K562 (cell line): ENCODE results near the gene SLC2A13. TPM values are rescaled to one million over a fixed set of nuclear protein-coding genes. Genes with fewer than 3 reads are reported as not detected.

Experiments used
- ATAC-seq: fragments of 200-7000 bp; cut with Tn5 transposase; 3 replicates; pipeline ENCODE4 v1.9.1; 2020; ENCODE audit warnings: moderate library complexity
- BruUV-seq: library from RNA; stranded (reverse); fragments of 400-500 nt; replicated peaks from 2 replicates; lab custom pipeline; 2021; lab: Mats Ljungman, UMichigan
- CTCF ChIA-PET: fragments of 300-600 bp; formaldehyde crosslinking; extraction: SDS; loops from one replicate; lab custom pipeline; 2021; ENCODE audit warnings: low intra/inter-chr PET ratio; lab: Yijun Ruan, JAX
- POLR2A ChIA-PET: fragments of 300-600, 350-650 bp; sonication (Branson Sonifier 250); formaldehyde crosslinking; extraction: SDS; loops from one replicate; lab custom pipeline; 2021; ENCODE audit warnings: antibody characterized with exemption, inconsistent platforms; lab: Yijun Ruan, JAX
- DNase-seq, 4 experiments: peaks; one replicate each; pipeline versions ENCODE4 v3.0.0 to v3.0.0-alpha.2; 2011 to 2018; ENCODE audit warnings: low spot score in 3 of 4, mixed read lengths in 3 of 4; ENCODE audit errors: extremely low read depth in 1 of 4
- FAIRE-seq: peaks from 2 replicates; lab custom pipeline; 2011; peaks lifted over from hg19 to GRCh38; lab: Jason Lieb, UNC
- H2AFZ ChIP-seq: 2 replicates; pipeline ENCODE4 v1.6.0; 2011; ENCODE audit warnings: low read depth, low read length, control low read depth, inconsistent platforms
- H3K27ac ChIP-seq: fragments of 200-600 bp; 3 replicates; pipeline ENCODE4 v1.8.0; 2011; ENCODE audit warnings: low read depth, mild to moderate bottlenecking, control low read depth, inconsistent platforms, low read length, moderate library complexity, mixed read lengths; ENCODE audit errors: extremely low read depth
- H3K27me3 ChIP-seq, 2 experiments: fragments of 300-600 bp in 1 of 2; 2 replicates in 1 of 2; 3 replicates in 1 of 2; pipeline versions ENCODE4 v1.6.0 to v1.8.0; 2011; ENCODE audit warnings: inconsistent platforms in 2 of 2, low read length in 2 of 2, mild to moderate bottlenecking in 1 of 2, mixed read lengths in 1 of 2, moderate library complexity in 1 of 2; ENCODE audit not compliant: control insufficient read depth in 2 of 2, insufficient read depth in 2 of 2
- H3K36me3 ChIP-seq: fragments of 300-600 bp; 3 replicates; pipeline ENCODE4 v1.8.0; 2011; ENCODE audit warnings: mild to moderate bottlenecking, low read length, inconsistent platforms; ENCODE audit not compliant: control insufficient read depth, insufficient read depth
- H3K4me1 ChIP-seq, 2 experiments: fragments of 200-600 bp in 1 of 2; replicated peaks in 1 of 2; 2 replicates in 1 of 2; 3 replicates in 1 of 2; pipeline versions ENCODE4 v1.5.1 to v1.8.0; 2011; ENCODE audit warnings: inconsistent platforms in 2 of 2, low read length in 2 of 2, mild to moderate bottlenecking in 1 of 2, mixed read lengths in 1 of 2, moderate library complexity in 1 of 2; ENCODE audit not compliant: control insufficient read depth in 2 of 2, insufficient read depth in 2 of 2
- H3K4me2 ChIP-seq: 2 replicates; pipeline ENCODE4 v1.6.1; 2011; ENCODE audit warnings: low read length, control low read depth, inconsistent platforms, mixed read lengths; ENCODE audit not compliant: insufficient read depth
- H3K4me3 ChIP-seq: fragments of 200-600 bp; sonication (generic), shearing (Covaris generic); 2 replicates; pipeline ENCODE4 v1.5.1; 2016; ENCODE audit warnings: control low read depth, inconsistent platforms
- H3K79me2 ChIP-seq: fragments of 200-600 bp; 3 replicates; pipeline ENCODE4 v1.8.0; 2011; ENCODE audit warnings: low read length, inconsistent platforms; ENCODE audit not compliant: control insufficient read depth, insufficient read depth
- H3K9ac ChIP-seq, 2 experiments: 2 replicates each; pipeline versions ENCODE4 v1.6.0 to v1.6.1; 2011; ENCODE audit warnings: low read depth in 2 of 2, low read length in 2 of 2, control low read depth in 1 of 2, inconsistent platforms in 1 of 2, mild to moderate bottlenecking in 1 of 2, mixed read lengths in 1 of 2; ENCODE audit not compliant: insufficient read depth in 1 of 2
- H3K9me1 ChIP-seq: one replicate; pipeline ENCODE4 v1.6.0; 2011; ENCODE audit warnings: inconsistent platforms, mild to moderate bottlenecking, low read length, moderate library complexity; ENCODE audit not compliant: control insufficient read depth, insufficient read depth
- H3K9me3 ChIP-seq: replicated peaks from 2 replicates; pipeline ENCODE4 v1.5.1; 2011; ENCODE audit warnings: low read depth, low read length, inconsistent platforms; ENCODE audit not compliant: control insufficient read depth, insufficient read depth
- H4K20me1 ChIP-seq: replicated peaks from 2 replicates; pipeline ENCODE4 v1.6.1; 2011; ENCODE audit warnings: low read length, inconsistent platforms, mixed read lengths; ENCODE audit not compliant: control insufficient read depth, insufficient read depth
- FOXM1 ChIP-seq, 2 experiments: fragments of 450-650 bp in 1 of 2; sonication (generic) in 1 of 2; formaldehyde crosslinking in 1 of 2; IDR thresholded peaks; 2 replicates each; pipeline versions ENCODE4 v1.6.1 to v1.9.0; 2017 to 2022; ENCODE audit warnings: low read depth in 2 of 2, mild to moderate bottlenecking in 2 of 2, missing genetic modification reagents in 1 of 2, moderate library complexity in 1 of 2
- MGA ChIP-seq: fragments of 450-650 bp; IDR thresholded peaks from 2 replicates; pipeline ENCODE4 v1.6.1; 2016; ENCODE audit warnings: mild to moderate bottlenecking, moderate library complexity
- RBM14 ChIP-seq: fragments of 200-400 bp; formaldehyde crosslinking; IDR thresholded peaks from 2 replicates; pipeline ENCODE4 v1.6.1; 2018; ENCODE audit warnings: low read depth, mild to moderate bottlenecking, low read length, moderate library complexity, borderline replicate concordance; ENCODE audit not compliant: insufficient read depth
- WGBS: fragments of 100-300 bp; shearing (Covaris generic); methylation state at CpG from one replicate; pipeline ENCODE4 v1.1.6; 2016; ENCODE audit warnings: low coverage, mixed read lengths; ENCODE audit not compliant: insufficient coverage; ENCODE audit errors: missing lambda C conversion rate; 5-methylcytosine and 5-hydroxymethylcytosine counted together
- in situ Hi-C: fragments of 300-500 bp; cut with MboI; formaldehyde crosslinking; loops from 4 replicates; pipeline ENCODE4 v1.15.0; 2018; ENCODE audit warnings: inconsistent platforms, mixed read lengths
- intact Hi-C: fragments of 100-400 bp; cut with micrococcal nuclease; formaldehyde crosslinking; loops from 2 replicates; pipeline ENCODE4 v1.14.2; 2022
- polyA plus RNA-seq, 8 experiments: library from polyadenylated mRNA; depleted of rRNA in 4 of 8; stranded (reverse) in 5 of 8; unstranded in 3 of 8; fragments of >200 nt; fragmentation: Nextera tagmentation in 2 of 8; fragmentation: Illumina TruSeq in 1 of 8; extraction: Ambion mirVana in 2 of 8; extraction: Trizol in 1 of 8; gene quantifications; 2 replicates each; pipeline versions ENCODE4 v1.2.1 to v1.2.3, GENCODE V29; 2011 to 2014; ENCODE audit warnings: inconsistent platforms in 1 of 8, missing spikeins in 1 of 8
- total RNA-seq, 7 experiments: library from RNA; depleted of rRNA in 6 of 7; stranded (reverse); fragments of >200 nt in 6 of 7; fragmentation: Illumina TruSeq in 2 of 7; extraction: Trizol in 2 of 7; gene quantifications; 2 replicates each; pipeline versions ENCODE4 v1.2.1 to v1.2.3, GENCODE V29; 2011 to 2021; ENCODE audit warnings: low replicate concordance in 1 of 7
- TF ChIP-seq, protein P1 (sequence below): fragments of 250-450 bp; sonication (Bioruptor Pico); IDR thresholded peaks from 2 replicates; pipeline ENCODE4 v1.6.1; 2021; ENCODE audit warnings: mild to moderate bottlenecking
- TF ChIP-seq, protein P2 (sequence below): sonication (generic); formaldehyde crosslinking; IDR thresholded peaks from 2 replicates; pipeline ENCODE4 v1.8.0; 2022; ENCODE audit warnings: mild to moderate bottlenecking, missing genetic modification reagents, borderline replicate concordance

The SLC2A13 gene
- total and polyA plus RNA-seq, 9 of the 15 experiments (the other 6 are each of a cell fraction or from before 2014, with no cell fraction given) = 1.7 to 12.4 (median 9.0) TPM

DNA sequence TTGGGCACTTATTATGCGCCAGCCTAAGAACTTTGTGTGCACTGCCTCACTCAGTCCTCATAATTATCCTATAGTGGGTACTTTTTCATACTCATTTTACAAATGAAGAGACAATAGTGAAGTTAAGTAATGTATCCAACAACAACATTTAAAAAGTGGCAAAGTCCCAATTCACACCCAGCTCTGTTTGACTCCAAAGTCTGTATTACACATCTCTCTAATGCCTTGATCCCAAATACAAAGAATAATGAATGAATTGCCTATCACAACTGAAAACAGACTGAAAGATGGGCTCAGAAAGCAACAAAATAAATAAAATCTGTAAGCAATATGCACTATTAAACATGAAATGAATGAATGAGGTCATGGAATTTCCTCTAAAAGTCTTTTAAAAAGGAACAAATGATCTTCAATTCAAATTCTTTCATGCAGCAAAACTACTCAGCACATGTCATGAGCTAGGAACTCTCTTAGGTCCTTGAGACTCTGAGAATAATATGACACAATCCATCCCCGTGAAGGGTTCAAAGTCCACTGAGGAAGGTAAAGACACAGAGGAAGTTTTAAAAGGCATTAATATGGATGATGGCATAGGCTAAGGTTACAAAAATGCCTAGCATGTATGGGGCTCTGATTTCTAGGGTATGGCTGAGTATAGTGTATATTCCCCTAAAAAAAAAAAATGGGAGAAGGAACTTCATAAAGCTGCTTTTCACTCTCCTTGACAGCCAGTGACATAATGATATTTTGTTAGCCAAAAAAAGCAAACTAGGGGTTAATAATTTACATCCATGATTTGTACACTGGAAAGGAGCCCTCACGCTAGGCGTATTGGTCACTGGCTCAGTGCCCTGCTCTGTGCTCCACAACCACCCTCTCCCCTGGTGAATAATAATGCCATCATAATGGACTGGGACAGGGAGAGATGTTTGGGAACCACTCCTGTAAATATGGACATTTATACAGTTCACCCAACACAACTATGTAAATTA, 103.4 kb downstream of the SLC2A13 start:
- no peaks in the 10 kb centered on the region for H3K4me1 ChIP-seq
- no peaks in the 10 kb centered on the region for H3K27me3 ChIP-seq
- H3K9ac ChIP-seq = no peak overlapping the region
- ChIA-PET POLR2A (no interaction called here), CTCF (no interaction called here)
- FAIRE-seq = no peak
- DNase-seq = no peak
- in situ Hi-C loops (no loop called here), intact Hi-C loops (no loop called here)
- 90% methylated on average over 4 of the region's 4 CpGs for WGBS
- no peak overlapping the region for H3K4me3 ChIP-seq
- H3K27ac ChIP-seq = no peak overlapping the region
- H3K36me3 ChIP-seq = no peaks in the 10 kb centered on the region
- no TSS peak for BruUV-seq
- H3K9me1 ChIP-seq = no peaks in the 10 kb centered on the region
- ATAC-seq = no peak
- H3K9me3 ChIP-seq = peaks cover 5% of the 10 kb centered on the region; the same call in 1 of the 2 replicates
- no peaks in the 10 kb centered on the region for H3K79me2 ChIP-seq
- no peak overlapping the region for H2AFZ ChIP-seq
- no peaks in the 10 kb centered on the region for H4K20me1 ChIP-seq
- no peak overlapping the region for H3K4me2 ChIP-seq
- no peak for TF ChIP-seq RBM14
- TF ChIP-seq, protein P1, sequence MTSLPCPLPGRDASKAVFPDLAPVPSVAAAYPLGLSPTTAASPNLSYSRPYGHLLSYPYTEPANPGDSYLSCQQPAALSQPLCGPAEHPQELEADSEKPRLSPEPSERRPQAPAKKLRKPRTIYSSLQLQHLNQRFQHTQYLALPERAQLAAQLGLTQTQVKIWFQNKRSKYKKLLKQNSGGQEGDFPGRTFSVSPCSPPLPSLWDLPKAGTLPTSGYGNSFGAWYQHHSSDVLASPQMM (CRISPR knock-in tag) = no peak
- TF ChIP-seq FOXM1 (IDR thresholded peaks at IDR 0.05; ENCODE audit: low read depth) = no peak
- TF ChIP-seq FOXM1 (CRISPR knock-in tag; IDR thresholded peaks at IDR 0.05; ENCODE audit: low read depth) = no peak
- no peak for TF ChIP-seq MGA
- TF ChIP-seq, protein P2, sequence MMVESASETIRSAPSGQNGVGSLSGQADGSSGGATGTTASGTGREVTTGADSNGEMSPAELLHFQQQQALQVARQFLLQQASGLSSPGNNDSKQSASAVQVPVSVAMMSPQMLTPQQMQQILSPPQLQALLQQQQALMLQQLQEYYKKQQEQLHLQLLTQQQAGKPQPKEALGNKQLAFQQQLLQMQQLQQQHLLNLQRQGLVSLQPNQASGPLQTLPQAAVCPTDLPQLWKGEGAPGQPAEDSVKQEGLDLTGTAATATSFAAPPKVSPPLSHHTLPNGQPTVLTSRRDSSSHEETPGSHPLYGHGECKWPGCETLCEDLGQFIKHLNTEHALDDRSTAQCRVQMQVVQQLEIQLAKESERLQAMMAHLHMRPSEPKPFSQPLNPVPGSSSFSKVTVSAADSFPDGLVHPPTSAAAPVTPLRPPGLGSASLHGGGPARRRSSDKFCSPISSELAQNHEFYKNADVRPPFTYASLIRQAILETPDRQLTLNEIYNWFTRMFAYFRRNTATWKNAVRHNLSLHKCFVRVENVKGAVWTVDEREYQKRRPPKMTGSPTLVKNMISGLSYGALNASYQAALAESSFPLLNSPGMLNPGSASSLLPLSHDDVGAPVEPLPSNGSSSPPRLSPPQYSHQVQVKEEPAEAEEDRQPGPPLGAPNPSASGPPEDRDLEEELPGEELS = no peak
